Sigmoid colon (tissue), 7 donors: Measurements from ENCODE around the gene CD93. TPM values are rescaled to one million over a fixed set of nuclear protein-coding genes. Genes with fewer than 3 reads are reported as not detected.

ENCODE experiments used
- DNase-seq: peaks from one replicate; pipeline ENCODE4 v3.0.0-alpha.2; 2019
- H3K27ac ChIP-seq, 4 donors: fragments of 200-600 bp; sonication (generic); one replicate each; pipeline ENCODE4 v1.5.1; 2016 to 2019; ENCODE audit warnings: mild to moderate bottlenecking in 1 of 4
- H3K27me3 ChIP-seq, 3 donors: fragments of 200-600 bp; sonication (generic); one replicate each; pipeline ENCODE4 v1.5.1; 2019; ENCODE audit warnings: mild to moderate bottlenecking in 1 of 3
- H3K36me3 ChIP-seq, 4 donors: fragments of 200-600 bp; sonication (generic); one replicate each; pipeline ENCODE4 v1.5.1; 2016 to 2019
- H3K4me1 ChIP-seq, 4 donors: fragments of 200-600 bp; sonication (generic); one replicate each; pipeline ENCODE4 v1.5.1; 2017 to 2019
- H3K4me3 ChIP-seq, 4 donors: fragments of 200-600 bp; sonication (generic); one replicate each; pipeline ENCODE4 v1.5.1; 2017 to 2019; ENCODE audit warnings: mild to moderate bottlenecking in 2 of 4, moderate library complexity in 1 of 4
- H3K9me3 ChIP-seq, 4 donors: fragments of 200-600 bp in 3 of 4; sonication (generic) in 3 of 4; one replicate each; pipeline versions ENCODE4 v1.5.1 to v1.6.1; 2013 to 2019
- CTCF ChIP-seq, 4 experiments: fragments of 450-650 bp in 3 of 4; fragments of 200-600 bp in 1 of 4; IDR thresholded peaks; one replicate each; pipeline ENCODE4 v1.5.1; 2016 to 2019; ENCODE audit warnings: antibody characterized with exemption in 4 of 4, mild to moderate bottlenecking in 3 of 4, moderate library complexity in 2 of 4
- EP300 ChIP-seq, 4 donors: sonication (generic); formaldehyde crosslinking; IDR thresholded peaks; one replicate each; pipeline ENCODE4 v1.6.1; 2017; ENCODE audit warnings: antibody characterized with exemption in 4 of 4
- POLR2A ChIP-seq, 2 donors: fragments of 450-650 bp; IDR thresholded peaks; one replicate each; pipeline ENCODE4 v1.6.1; 2016; ENCODE audit warnings: antibody characterized with exemption in 2 of 2, mild to moderate bottlenecking in 2 of 2, moderate library complexity in 2 of 2
- POLR2AphosphoS5 ChIP-seq, 4 donors: sonication (generic); formaldehyde crosslinking; IDR thresholded peaks; one replicate each; pipeline ENCODE4 v1.6.1; 2017; ENCODE audit warnings: antibody characterized with exemption in 4 of 4
- WGBS, 2 donors: extraction: QIAGEN DNeasy Blood & Tissue Kit; methylation state at CpG; one replicate each; pipeline ENCODE4 v1.1.7; 2013; 5-methylcytosine and 5-hydroxymethylcytosine counted together
- intact Hi-C: fragments of 100-400 bp; cut with DNase I; formaldehyde crosslinking; loops from one replicate; pipeline ENCODE4 v1.15.1; 2023
- polyA plus RNA-seq, 3 donors: library from polyadenylated mRNA; stranded (reverse); fragments of 200-250 nt; gene quantifications; one replicate each; pipeline ENCODE4 v1.2.3, GENCODE V29; 2013
- total RNA-seq, 4 donors: library from RNA; depleted of rRNA; stranded (reverse); fragments of >200 nt; gene quantifications; one replicate each; pipeline ENCODE4 v1.1.0, GENCODE V29; 2016
- donor health status: healthy with polysubstance abuse.
- donor health status: Bipolar disorder and iron deficiency.
- donor health status: healthy.

The CD93 gene
- total and polyA plus RNA-seq, 7 donors: 1.8 to 27.2 (median 14.5) TPM

DNA sequence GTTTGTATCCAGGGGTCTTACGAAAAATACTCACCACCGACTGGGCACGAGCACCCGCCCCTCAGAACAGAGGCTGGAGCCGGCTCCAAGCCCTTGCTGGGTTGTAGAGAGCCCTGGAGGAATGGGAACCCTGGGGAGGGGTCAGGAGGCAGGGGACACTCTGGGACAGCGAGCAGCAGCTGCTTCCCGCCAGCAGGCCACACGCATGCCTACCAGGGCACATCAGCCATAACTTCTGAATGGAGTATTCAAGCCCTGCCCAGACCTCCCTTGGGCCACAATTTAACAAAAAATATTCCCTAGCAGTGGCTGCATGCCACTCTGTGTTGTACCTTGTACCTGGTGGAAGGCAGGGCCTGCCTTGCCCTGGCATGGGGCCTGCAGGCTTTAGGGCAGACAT, 31.6 kb upstream of the CD93 start:
- H3K4me1 ChIP-seq: no peaks in the 10 kb centered on the region
- WGBS, 2 donors: 93 to 97% methylated on average over 8 of the region's 8 CpGs
- no peak overlapping the region for H3K4me3 ChIP-seq
- intact Hi-C loops: no loop called here
- peak; percentile 29 for DNase-seq
- no peaks in the 10 kb centered on the region for H3K27me3 ChIP-seq
- TF ChIP-seq POLR2AphosphoS5 (IDR thresholded peaks at IDR 0.05) (no peak), POLR2A (IDR thresholded peaks at IDR 0.05) (no peak), EP300 (IDR thresholded peaks at IDR 0.05) (no peak)
- H3K27ac ChIP-seq: no peak overlapping the region
- H3K36me3 ChIP-seq: no peaks in the 10 kb centered on the region
- H3K9me3 ChIP-seq: no peaks in the 10 kb centered on the region

DNA sequence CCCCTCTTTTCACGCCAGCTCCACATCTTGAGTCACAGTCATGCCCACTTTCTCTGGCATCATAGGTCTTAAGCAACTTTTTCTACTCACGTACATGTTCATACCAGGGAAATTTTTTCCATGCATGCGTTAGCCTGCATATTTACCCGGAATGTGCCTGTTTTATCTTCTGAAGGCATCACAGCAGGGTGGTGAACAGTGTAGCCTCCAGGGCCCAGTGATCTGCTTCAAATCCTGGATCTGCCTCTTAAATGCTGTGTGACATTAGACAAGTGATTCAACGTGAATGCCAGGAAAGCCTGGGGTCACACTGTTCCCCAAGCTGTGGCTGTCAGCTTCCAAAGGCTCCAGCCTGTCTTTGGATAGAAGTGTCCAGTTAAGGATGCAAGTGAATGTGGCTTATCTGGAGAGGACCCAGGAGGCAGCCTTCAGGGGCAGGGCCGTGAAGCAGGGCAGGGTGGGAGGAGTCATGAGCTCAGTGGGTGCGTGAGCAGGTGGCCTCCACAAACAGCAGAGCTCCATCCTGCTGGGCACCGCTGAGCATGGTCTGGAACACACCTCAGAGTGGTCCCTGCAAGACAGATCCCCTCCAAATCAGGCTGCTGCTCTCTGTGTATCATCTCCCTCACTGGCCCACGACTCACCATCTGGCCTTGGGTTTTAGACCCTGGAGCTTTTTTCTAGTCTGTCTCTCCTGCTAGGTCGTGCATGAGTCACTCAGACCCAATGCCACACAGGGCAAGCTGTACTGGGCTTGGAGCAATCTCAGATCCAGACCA, 30.4 kb upstream of the CD93 start:
- no peaks in the 10 kb centered on the region for H3K27me3 ChIP-seq
- no peak overlapping the region for H3K4me3 ChIP-seq
- intact Hi-C loops: no loop called here
- H3K27ac ChIP-seq: peak overlapping the region in 1 of 4 donors; percentile 38
- H3K9me3 ChIP-seq: no peaks in the 10 kb centered on the region
- DNase-seq: peak; percentile 59
- no peak for TF ChIP-seq EP300 (IDR thresholded peaks at IDR 0.05)
- no peak for TF ChIP-seq POLR2AphosphoS5 (IDR thresholded peaks at IDR 0.05)
- TF ChIP-seq POLR2A (IDR thresholded peaks at IDR 0.05): no peak
- TF ChIP-seq CTCF (IDR thresholded peaks at IDR 0.05): no peak
- 57 to 68% methylated on average over 10 of the region's 10 CpGs for WGBS, 2 donors
- no peaks in the 10 kb centered on the region for H3K36me3 ChIP-seq
- no peaks in the 10 kb centered on the region for H3K4me1 ChIP-seq

- WGBS, 2 donors: 74 to 80% methylated on average over 3 of the region's 3 CpGs
- Histone ChIP-seq H3K4me1 (no peaks in the 10 kb centered on the region), H3K36me3 (no peaks in the 10 kb centered on the region), H3K27me3 (no peaks in the 10 kb centered on the region), H3K9me3 (no peaks in the 10 kb centered on the region), H3K4me3 (no peak overlapping the region), H3K27ac (peak overlapping the region in 1 of 4 donors; percentile 38)
- TF ChIP-seq POLR2AphosphoS5 (IDR thresholded peaks at IDR 0.05) (peak in 1 of 4 donors; percentile 20), EP300 (IDR thresholded peaks at IDR 0.05) (peak in 1 of 4 donors; percentile 44), CTCF (IDR thresholded peaks at IDR 0.05) (no peak)
- peak; percentile 24 for DNase-seq
- intact Hi-C loops: no loop called here
Measured at GRCh38 chr20:23115822-23116221, 29.7 kb upstream of the CD93 start.

DNA sequence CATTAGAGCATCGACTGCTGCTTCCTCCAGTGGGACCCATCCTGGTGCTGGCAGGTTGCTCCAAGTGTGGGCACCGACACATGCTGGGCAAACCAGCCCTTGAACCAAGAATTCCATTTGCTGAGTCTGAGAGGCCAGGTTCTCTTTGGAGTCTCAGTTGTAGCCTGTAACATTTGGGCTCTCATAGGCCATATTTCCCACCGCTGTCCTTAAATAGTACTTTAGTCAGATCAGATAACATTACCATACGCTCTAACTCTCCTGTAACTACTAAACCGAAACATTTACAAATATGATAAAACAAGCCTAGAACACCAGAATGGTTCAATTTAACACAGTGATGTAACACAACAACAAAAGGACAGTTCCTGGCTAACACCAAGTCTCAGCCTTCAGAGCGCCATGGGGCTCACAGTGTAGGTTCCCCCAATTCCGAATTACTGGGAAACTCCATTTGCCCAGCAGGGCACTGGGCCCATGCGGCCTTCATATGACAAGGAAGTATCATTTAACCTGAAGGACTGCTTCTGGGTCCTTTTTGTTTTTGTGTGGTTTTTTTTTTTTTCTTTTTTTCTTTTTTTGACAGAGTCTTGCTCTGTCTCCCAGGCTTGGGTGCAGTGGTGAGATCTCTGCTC, 28.4 kb upstream of the CD93 start:
- H3K9me3 ChIP-seq: no peaks in the 10 kb centered on the region
- H3K27ac ChIP-seq: peak overlapping the region in 1 of 4 donors; percentile 39
- no peaks in the 10 kb centered on the region for H3K27me3 ChIP-seq
- no peaks in the 10 kb centered on the region for H3K36me3 ChIP-seq
- TF ChIP-seq POLR2A (IDR thresholded peaks at IDR 0.05): no peak
- TF ChIP-seq EP300 (IDR thresholded peaks at IDR 0.05): no peak
- no peak for TF ChIP-seq CTCF (IDR thresholded peaks at IDR 0.05)
- 81 to 94% methylated on average over 8 of the region's 8 CpGs for WGBS, 2 donors
- no peak for DNase-seq
- intact Hi-C loops: no loop called here
- H3K4me3 ChIP-seq: no peak overlapping the region
- no peaks in the 10 kb centered on the region for H3K4me1 ChIP-seq

DNA sequence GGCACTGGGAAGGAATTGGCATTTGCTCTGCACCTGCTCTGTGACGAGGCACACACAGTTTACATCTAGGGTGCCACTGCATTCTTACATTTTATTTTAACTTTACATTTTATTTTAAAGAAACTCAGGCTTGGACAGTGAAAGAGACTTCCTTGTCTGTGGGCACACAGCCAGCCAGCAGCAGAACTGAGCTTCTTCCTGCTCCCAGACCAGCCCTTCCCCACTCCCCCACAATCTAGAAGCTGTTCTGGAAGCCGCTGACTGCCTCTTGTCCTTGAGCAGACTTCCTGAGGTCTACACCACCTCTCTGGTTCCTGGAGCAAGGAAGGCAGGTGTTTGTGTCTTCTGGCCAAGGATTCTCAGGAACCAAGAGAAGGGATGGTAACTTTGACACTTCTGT, 27.9 kb upstream of the CD93 start:
- WGBS, 2 donors: 61 to 65% methylated on average over 2 of the region's 2 CpGs
- H3K4me3 ChIP-seq: no peak overlapping the region
- TF ChIP-seq POLR2A (IDR thresholded peaks at IDR 0.05): no peak
- no peak for TF ChIP-seq EP300 (IDR thresholded peaks at IDR 0.05)
- TF ChIP-seq POLR2AphosphoS5 (IDR thresholded peaks at IDR 0.05): no peak
- no peak for TF ChIP-seq CTCF (IDR thresholded peaks at IDR 0.05)
- no peaks in the 10 kb centered on the region for H3K36me3 ChIP-seq
- H3K9me3 ChIP-seq: no peaks in the 10 kb centered on the region
- H3K4me1 ChIP-seq: peaks cover 0 to 2% (median 0%) of the 10 kb centered on the region in 4 donors
- peak overlapping the region in 1 of 4 donors; percentile 39 for H3K27ac ChIP-seq
- intact Hi-C loops: no loop called here
- H3K27me3 ChIP-seq: no peaks in the 10 kb centered on the region
- DNase-seq: no peak
